Bone marrow (tissue), 2 donors: ENCODE measurements around the gene APEX2.
"Not testable (repeated sequence)": the region's sequence is repeated elsewhere in the genome, so short reads cannot be mapped to it uniquely, and the experiment has no call there.

ENCODE experiments used
- DNase-seq, 2 donors: peaks; one replicate each; lab custom pipeline; 2025; lab: John Stamatoyannopoulos, UW

APEX2 gene

GRCh38 chrX:54999717-55000598 is at the start of gene APEX2:
Gene APEX2 (plus strand): TSS chrX:55000363. CDS start chrX:55000423, 60 bp downstream.
- peak; percentile 89 to 93 for DNase-seq

GRCh38 chrX:54950730-54951375 is 49.3 kb upstream of the APEX2 start:
- no peak for DNase-seq

GRCh38 chrX:54961750-54962149 is 38.4 kb upstream of the APEX2 start:
- no peak for DNase-seq

GRCh38 chrX:54964766-54965497 is 35.2 kb upstream of the APEX2 start:
- no peak for DNase-seq

GRCh38 chrX:54977387-54977786 is 22.8 kb upstream of the APEX2 start:
- DNase-seq = no peak

- DNase-seq = no peak
Measured at GRCh38 chrX:54978448-54978847, 21.7 kb upstream of the APEX2 start.

GRCh38 chrX:54979432-54979831 is 20.7 kb upstream of the APEX2 start:
- DNase-seq = no peak

GRCh38 chrX:54980334-54980733 is 19.8 kb upstream of the APEX2 start:
- DNase-seq = no peak

- not testable (repeated sequence) for DNase-seq
Measured at GRCh38 chrX:54983306-54983705, 16.9 kb upstream of the APEX2 start.

- no peak for DNase-seq
Measured at GRCh38 chrX:54991706-54992105, 8.5 kb upstream of the APEX2 start.

- no peak for DNase-seq
Measured at GRCh38 chrX:54992911-54993622, 7.1 kb upstream of the APEX2 start.

GRCh38 chrX:54994099-54994498 is 6.1 kb upstream of the APEX2 start, which contains the start of gene PFKFB1:
Gene PFKFB1 (minus strand): TSS chrX:54994188. CDS start chrX:54994007, 181 bp downstream.
- DNase-seq = no peak

- DNase-seq = no peak
Measured at GRCh38 chrX:54994668-54995351, 5.4 kb upstream of the APEX2 start.

GRCh38 chrX:54995621-54996020 is 4.5 kb upstream of the APEX2 start:
- no peak for DNase-seq

- no peak for DNase-seq
Measured at GRCh38 chrX:55004231-55004630, 4.1 kb downstream of the APEX2 start.

GRCh38 chrX:55005256-55005655 is 5.1 kb downstream of the APEX2 start:
- no peak for DNase-seq

GRCh38 chrX:55006827-55007621 is 6.9 kb downstream of the APEX2 start:
- DNase-seq = no peak

GRCh38 chrX:55007656-55008055 is 7.5 kb downstream of the APEX2 start:
- DNase-seq = no peak

- DNase-seq = no peak
Measured at GRCh38 chrX:55008571-55009358, 8.6 kb downstream of the APEX2 start.

GRCh38 chrX:55011294-55011693 is 11.1 kb downstream of the APEX2 start:
- no peak for DNase-seq
